Fibroblast of lung (primary cell): ENCODE measurements around the gene RAD18. TPM values are rescaled to one million over a fixed set of nuclear protein-coding genes. Genes with fewer than 3 reads are reported as not detected.

ENCODE experiments used
- DNase-seq, 2 donors: peaks; one replicate each; pipeline versions ENCODE4 v3.0.0 to v3.0.0-alpha.2; 2010; ENCODE audit warnings: low read depth in 2 of 2
- H2AFZ ChIP-seq: 2 replicates; pipeline ENCODE4 v1.5.1; 2012; ENCODE audit warnings: low read length, control low read depth, inconsistent platforms
- H3K27ac ChIP-seq: 2 replicates; pipeline ENCODE4 v1.5.1; 2011; ENCODE audit warnings: low read length, control low read depth; ENCODE audit not compliant: insufficient read depth
- H3K27me3 ChIP-seq: 2 replicates; pipeline ENCODE4 v1.5.1; 2011; ENCODE audit warnings: mild to moderate bottlenecking, low read length; ENCODE audit not compliant: control insufficient read depth, insufficient read depth
- H3K36me3 ChIP-seq: 2 replicates; pipeline ENCODE4 v1.5.1; 2011; ENCODE audit warnings: low read length; ENCODE audit not compliant: control insufficient read depth, insufficient read depth
- H3K4me1 ChIP-seq: 2 replicates; pipeline ENCODE4 v1.5.1; 2011; ENCODE audit warnings: low read length; ENCODE audit not compliant: control insufficient read depth, insufficient read depth; ENCODE audit errors: extremely low read depth
- H3K4me2 ChIP-seq: 2 replicates; pipeline ENCODE4 v1.5.1; 2011; ENCODE audit warnings: low read length, control low read depth; ENCODE audit not compliant: insufficient read depth; ENCODE audit errors: extremely low read depth
- H3K4me3 ChIP-seq, 4 experiments: fragments of 200-600 bp in 1 of 4; sonication (generic) in 1 of 4; replicated peaks in 1 of 4; 2 replicates each; pipeline ENCODE4 v1.5.1; 2011 to 2016; ENCODE audit warnings: low read length in 4 of 4, low read depth in 3 of 4, mild to moderate bottlenecking in 3 of 4, control low read depth in 2 of 4, inconsistent platforms in 1 of 4, mixed read lengths in 1 of 4; ENCODE audit not compliant: insufficient read depth in 1 of 4; ENCODE audit errors: control extremely low read depth in 1 of 4
- H3K79me2 ChIP-seq: 2 replicates; pipeline ENCODE4 v1.5.1; 2012; ENCODE audit warnings: mild to moderate bottlenecking, low read length, inconsistent platforms; ENCODE audit not compliant: control insufficient read depth, insufficient read depth
- H3K9ac ChIP-seq: 2 replicates; pipeline ENCODE4 v1.5.1; 2011; ENCODE audit warnings: mild to moderate bottlenecking, low read length, control low read depth; ENCODE audit not compliant: insufficient read depth
- H3K9me3 ChIP-seq: 2 replicates; pipeline ENCODE4 v1.5.1; 2012; ENCODE audit warnings: low read depth, low read length; ENCODE audit not compliant: control insufficient read depth, insufficient read depth
- H4K20me1 ChIP-seq: 2 replicates; pipeline ENCODE4 v1.5.1; 2011; ENCODE audit warnings: low read length; ENCODE audit not compliant: control insufficient read depth, insufficient read depth; ENCODE audit errors: extremely low read depth
- EZH2 ChIP-seq: IDR thresholded peaks from 2 replicates; pipeline ENCODE4 v1.5.1; 2012; ENCODE audit warnings: low read length, control low read depth, mild to moderate bottlenecking; ENCODE audit errors: missing control alignments
- polyA plus RNA-seq, 2 donors: library from polyadenylated mRNA; depleted of rRNA in 1 of 2; stranded (reverse) in 1 of 2; unstranded in 1 of 2; fragments of >200 nt; gene quantifications; 2 replicates each; pipeline ENCODE4 v1.2.1, GENCODE V29; 2011 to 2012; ENCODE audit warnings: missing spikeins in 1 of 2
- total RNA-seq: library from RNA; depleted of rRNA; stranded (reverse); fragments of >200 nt; gene quantifications from 2 replicates; pipeline ENCODE4 v1.2.1, GENCODE V29; 2014
- TF ChIP-seq, protein P1 (sequence below), 2 donors: IDR thresholded peaks in 1 of 2; conservative IDR thresholded peaks in 1 of 2; 1 replicate in 1 of 2; 2 replicates in 1 of 2; pipeline ENCODE4 v1.5.1; 2011 to 2012; ENCODE audit warnings: low read length in 2 of 2, control low read depth in 1 of 2, inconsistent platforms in 1 of 2, low read depth in 1 of 2, mild to moderate bottlenecking in 1 of 2

The RAD18 gene
- total and polyA plus RNA-seq, 2 donors (not counting 1 experiment from before 2014, with no cell fraction given): 6.1 to 9.9 TPM

DNA sequence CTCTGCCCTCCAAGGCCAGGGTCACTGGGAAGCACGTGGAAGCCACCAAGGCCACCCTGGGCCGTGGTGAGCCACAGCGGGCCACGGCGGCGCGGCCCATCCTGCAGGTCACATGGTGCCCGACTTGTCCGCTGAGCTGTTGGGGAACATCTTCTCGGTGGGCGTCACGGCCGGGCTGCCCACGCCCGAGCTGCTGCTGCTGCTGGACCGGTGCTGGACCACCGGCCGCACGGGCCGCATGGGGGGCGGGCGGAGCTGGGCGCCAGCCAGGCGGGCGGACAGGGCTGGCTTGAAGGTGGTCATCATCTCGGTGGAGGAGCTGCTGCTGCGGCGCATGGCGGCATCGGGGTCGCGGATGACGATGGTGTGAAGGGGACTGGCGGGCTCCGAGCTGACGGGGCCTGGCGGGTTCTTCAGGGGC, 22.1 kb upstream of the RAD18 start:
- no peaks in the 10 kb centered on the region for H4K20me1 ChIP-seq
- H3K79me2 ChIP-seq: no peaks in the 10 kb centered on the region
- no peak overlapping the region for H3K27ac ChIP-seq
- H3K9ac ChIP-seq: no peak overlapping the region
- no peak for DNase-seq
- H3K27me3 ChIP-seq: no peaks in the 10 kb centered on the region
- no peak for TF ChIP-seq EZH2
- TF ChIP-seq, protein P1, sequence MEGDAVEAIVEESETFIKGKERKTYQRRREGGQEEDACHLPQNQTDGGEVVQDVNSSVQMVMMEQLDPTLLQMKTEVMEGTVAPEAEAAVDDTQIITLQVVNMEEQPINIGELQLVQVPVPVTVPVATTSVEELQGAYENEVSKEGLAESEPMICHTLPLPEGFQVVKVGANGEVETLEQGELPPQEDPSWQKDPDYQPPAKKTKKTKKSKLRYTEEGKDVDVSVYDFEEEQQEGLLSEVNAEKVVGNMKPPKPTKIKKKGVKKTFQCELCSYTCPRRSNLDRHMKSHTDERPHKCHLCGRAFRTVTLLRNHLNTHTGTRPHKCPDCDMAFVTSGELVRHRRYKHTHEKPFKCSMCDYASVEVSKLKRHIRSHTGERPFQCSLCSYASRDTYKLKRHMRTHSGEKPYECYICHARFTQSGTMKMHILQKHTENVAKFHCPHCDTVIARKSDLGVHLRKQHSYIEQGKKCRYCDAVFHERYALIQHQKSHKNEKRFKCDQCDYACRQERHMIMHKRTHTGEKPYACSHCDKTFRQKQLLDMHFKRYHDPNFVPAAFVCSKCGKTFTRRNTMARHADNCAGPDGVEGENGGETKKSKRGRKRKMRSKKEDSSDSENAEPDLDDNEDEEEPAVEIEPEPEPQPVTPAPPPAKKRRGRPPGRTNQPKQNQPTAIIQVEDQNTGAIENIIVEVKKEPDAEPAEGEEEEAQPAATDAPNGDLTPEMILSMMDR (conservative IDR thresholded peaks at IDR 0.05 in 1 of 2, IDR thresholded peaks at IDR 0.05 in 1 of 2; ENCODE audit: low read depth in 1 of 2, low read length in 2 of 2): no peak
- H3K9me3 ChIP-seq: no peaks in the 10 kb centered on the region
- no peaks in the 10 kb centered on the region for H3K4me1 ChIP-seq
- H3K4me2 ChIP-seq: no peak overlapping the region
- H3K4me3 ChIP-seq: no peak overlapping the region
- no peaks in the 10 kb centered on the region for H3K36me3 ChIP-seq
- no peak overlapping the region for H2AFZ ChIP-seq

DNA sequence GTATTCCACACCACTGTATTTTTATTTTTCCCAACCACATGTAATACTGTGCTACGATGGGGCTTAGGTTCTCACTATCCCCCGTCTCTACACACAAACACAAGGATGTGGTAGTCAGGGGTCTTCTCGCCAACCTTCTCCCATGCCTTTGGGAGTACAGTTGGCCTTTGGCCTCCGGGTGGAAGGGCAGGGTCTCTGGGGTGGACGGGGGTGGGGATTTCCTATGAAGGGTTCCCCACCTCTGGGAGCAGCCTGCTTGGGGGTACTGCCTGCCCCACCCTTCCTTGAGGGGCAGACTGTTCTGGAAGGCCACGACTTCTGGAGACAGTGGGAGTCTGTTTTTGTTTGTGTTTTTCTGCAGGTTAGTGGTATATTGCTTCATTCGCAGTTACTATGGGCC, 21.3 kb upstream of the RAD18 start:
- Histone ChIP-seq H3K9me3 (no peaks in the 10 kb centered on the region), H4K20me1 (no peaks in the 10 kb centered on the region), H2AFZ (no peak overlapping the region), H3K27me3 (no peaks in the 10 kb centered on the region), H3K79me2 (no peaks in the 10 kb centered on the region), H3K4me2 (no peak overlapping the region), H3K4me1 (no peaks in the 10 kb centered on the region), H3K9ac (no peak overlapping the region), H3K4me3 (no peak overlapping the region), H3K27ac (no peak overlapping the region), H3K36me3 (no peaks in the 10 kb centered on the region)
- DNase-seq: no peak
- TF ChIP-seq, protein P1 (conservative IDR thresholded peaks at IDR 0.05 in 1 of 2, IDR thresholded peaks at IDR 0.05 in 1 of 2; ENCODE audit: low read depth in 1 of 2, low read length in 2 of 2): no peak
- TF ChIP-seq EZH2: no peak

DNA sequence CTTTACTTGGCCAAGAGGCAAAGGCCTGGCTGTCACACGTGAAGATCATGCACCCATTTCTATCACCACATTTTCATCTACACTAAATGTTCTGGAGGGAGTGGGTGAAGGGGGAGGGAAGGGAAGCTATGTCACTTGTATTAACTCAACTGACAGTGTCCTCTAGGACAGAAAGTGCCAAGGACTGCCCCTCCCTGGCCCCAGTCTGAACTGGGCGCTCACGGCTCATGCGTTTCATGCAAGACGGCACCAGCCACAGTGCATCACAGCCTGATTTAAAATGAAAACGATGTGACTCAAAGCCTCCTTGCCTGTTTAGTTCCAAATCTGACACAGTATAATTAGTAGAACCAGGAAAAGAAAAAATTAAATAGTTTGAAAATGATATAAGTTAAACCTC, 20.8 kb upstream of the RAD18 start:
- no peak for DNase-seq
- Histone ChIP-seq H3K4me2 (no peak overlapping the region), H3K4me1 (no peaks in the 10 kb centered on the region), H2AFZ (no peak overlapping the region), H3K27ac (no peak overlapping the region), H4K20me1 (no peaks in the 10 kb centered on the region), H3K4me3 (no peak overlapping the region), H3K9me3 (no peaks in the 10 kb centered on the region), H3K27me3 (no peaks in the 10 kb centered on the region), H3K79me2 (no peaks in the 10 kb centered on the region), H3K9ac (no peak overlapping the region), H3K36me3 (no peaks in the 10 kb centered on the region)
- TF ChIP-seq, protein P1 (conservative IDR thresholded peaks at IDR 0.05 in 1 of 2, IDR thresholded peaks at IDR 0.05 in 1 of 2; ENCODE audit: low read depth in 1 of 2, low read length in 2 of 2): no peak
- no peak for TF ChIP-seq EZH2
